ENCODE data around the gene FNDC3B. TPM values are rescaled to one million over a fixed set of nuclear protein-coding genes. Genes with fewer than 3 reads are reported as not detected.

FNDC3B gene
- total and polyA plus RNA-seq, 9 of the 15 experiments (the other 6 are each of a cell fraction or from before 2014, with no cell fraction given) = 7.0 to 35.8 (median 16.2) TPM

- whole genome bisulfite sequencing (ENCODE audit: insufficient coverage, low coverage, missing lambda C conversion rate) = 97% methylated on average over 4 of the region's 4 CpGs
- H3K4me3 ChIP-seq = no peak overlapping the region
- H3K9ac ChIP-seq (ENCODE audit: insufficient read depth in 1 of 2, low read depth in 2 of 2, low read length in 2 of 2) = no peak overlapping the region
- no peaks in the 10 kb centered on the region for H3K9me3 ChIP-seq (replicated peaks; ENCODE audit: control insufficient read depth, insufficient read depth, low read depth, low read length)
- H4K20me1 ChIP-seq (replicated peaks; ENCODE audit: control insufficient read depth, insufficient read depth, low read length) = no peaks in the 10 kb centered on the region
- H3K4me1 ChIP-seq (replicated peaks in 1 of 2; ENCODE audit: control insufficient read depth in 2 of 2, insufficient read depth in 2 of 2, low read length in 2 of 2) = peaks cover 7 to 14% of the 10 kb centered on the region in 2 experiments; a peak in 3 of 5 replicates
- FAIRE-seq (no peak), ATAC-seq (no peak), DNase-seq (ENCODE audit: extremely low read depth in 1 of 4, low spot score in 3 of 4) (no peak)
- ChIA-PET POLR2A (no interaction called here), CTCF (ENCODE audit: low intra/inter-chr PET ratio) (no interaction called here)
- no TSS peak for BruUV-seq (replicated peaks)
- H3K27me3 ChIP-seq (ENCODE audit: control insufficient read depth in 2 of 2, insufficient read depth in 2 of 2, low read length in 2 of 2) = no peaks in the 10 kb centered on the region
- no peak overlapping the region for H2AFZ ChIP-seq (ENCODE audit: low read depth, low read length)
- H3K4me2 ChIP-seq (ENCODE audit: insufficient read depth, low read length) = no peak overlapping the region
- H3K36me3 ChIP-seq (ENCODE audit: control insufficient read depth, insufficient read depth, low read length) = peaks cover 3% of the 10 kb centered on the region; the same call in 1 of the 3 replicates
- TF ChIP-seq ZNF764 (CRISPR knock-in tag; IDR thresholded peaks at IDR 0.05; ENCODE audit: low read depth) = no peak
- H3K27ac ChIP-seq (ENCODE audit: extremely low read depth, low read depth, low read length) = no peak overlapping the region
- in situ Hi-C loops (cut with MboI) = no loop called here
- intact Hi-C loops (cut with micrococcal nuclease) = no loop called here
- H3K79me2 ChIP-seq (ENCODE audit: control insufficient read depth, insufficient read depth, low read length) = peaks cover 74% of the 10 kb centered on the region
- H3K9me1 ChIP-seq (ENCODE audit: control insufficient read depth, insufficient read depth, low read length) = no peaks in the 10 kb centered on the region
These were observed 121.9 kb downstream of the FNDC3B start for GRCh38 chr3:172161133-172161789.

DNA sequence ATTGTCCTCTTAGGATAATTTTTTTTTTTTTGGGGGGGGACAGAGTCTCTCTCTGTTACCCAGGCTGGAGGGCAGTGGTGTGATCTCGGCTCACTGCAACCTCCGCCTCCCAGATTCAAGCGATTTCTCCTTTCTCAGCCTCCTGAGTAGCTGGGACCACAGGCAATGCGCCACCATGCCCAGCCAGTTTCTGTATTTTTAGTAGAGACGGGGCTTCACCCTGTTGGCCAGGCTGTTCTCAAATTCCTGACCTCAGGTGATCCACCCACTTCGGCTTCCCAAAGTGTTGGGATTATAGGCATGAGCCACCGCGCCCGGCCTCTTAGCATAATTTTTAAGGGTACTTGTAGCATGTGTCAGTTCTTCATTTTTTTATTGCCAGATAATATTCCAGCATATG lies 122.6 kb downstream of the FNDC3B start:
- H3K4me2 ChIP-seq (ENCODE audit: insufficient read depth, low read length) = no peak overlapping the region
- peaks cover 70% of the 10 kb centered on the region for H3K79me2 ChIP-seq (ENCODE audit: control insufficient read depth, insufficient read depth, low read length)
- H3K27ac ChIP-seq (ENCODE audit: extremely low read depth, low read depth, low read length) = no peak overlapping the region
- intact Hi-C loops (cut with micrococcal nuclease) (no loop called here), in situ Hi-C loops (cut with MboI) (no loop called here)
- H3K36me3 ChIP-seq (ENCODE audit: control insufficient read depth, insufficient read depth, low read length) = 0 out of 3 replicates have a peak, but pooled peaks cover 3% of the 10 kb centered on the region
- no peak for FAIRE-seq
- H2AFZ ChIP-seq (ENCODE audit: low read depth, low read length) = no peak overlapping the region
- CTCF ChIA-PET (ENCODE audit: low intra/inter-chr PET ratio) = no interaction called here
- 92% methylated on average over 6 of the region's 9 CpGs for WGBS (ENCODE audit: insufficient coverage, low coverage, missing lambda C conversion rate)
- no peak overlapping the region for H3K9ac ChIP-seq (ENCODE audit: insufficient read depth in 1 of 2, low read depth in 2 of 2, low read length in 2 of 2)
- no TSS peak for BruUV-seq (replicated peaks)
- ATAC-seq = no peak
- H3K9me3 ChIP-seq (replicated peaks; ENCODE audit: control insufficient read depth, insufficient read depth, low read depth, low read length) = no peaks in the 10 kb centered on the region
- H3K27me3 ChIP-seq (ENCODE audit: control insufficient read depth in 2 of 2, insufficient read depth in 2 of 2, low read length in 2 of 2) = no peaks in the 10 kb centered on the region
- no peak for DNase-seq (ENCODE audit: extremely low read depth in 1 of 4, low spot score in 3 of 4)
- no peaks in the 10 kb centered on the region for H3K9me1 ChIP-seq (ENCODE audit: control insufficient read depth, insufficient read depth, low read length)
- H3K4me3 ChIP-seq = no peak overlapping the region
- peaks cover 7 to 14% of the 10 kb centered on the region in 2 experiments; a peak in 3 of 5 replicates for H3K4me1 ChIP-seq (replicated peaks in 1 of 2; ENCODE audit: control insufficient read depth in 2 of 2, insufficient read depth in 2 of 2, low read length in 2 of 2)
- no peaks in the 10 kb centered on the region for H4K20me1 ChIP-seq (replicated peaks; ENCODE audit: control insufficient read depth, insufficient read depth, low read length)
- POLR2A ChIA-PET = no interaction called here
- TF ChIP-seq NFIX (CRISPR knock-in tag; IDR thresholded peaks at IDR 0.05; ENCODE audit: low read depth) (no peak), MCM5 (IDR thresholded peaks at IDR 0.05; ENCODE audit: low read depth) (no peak), NR2F6 (CRISPR knock-in tag; IDR thresholded peaks at IDR 0.05) (no peak), HEY1 (CRISPR knock-in tag; IDR thresholded peaks at IDR 0.05; ENCODE audit: borderline replicate concordance) (no peak), PHB2 (IDR thresholded peaks at IDR 0.05; ENCODE audit: low read depth) (no peak), RB1 (IDR thresholded peaks at IDR 0.05; ENCODE audit: low read depth) (no peak), HDAC1 (IDR thresholded peaks at IDR 0.05) (no peak), SMARCA4 (IDR thresholded peaks at IDR 0.05) (no peak), RERE (CRISPR knock-in tag; IDR thresholded peaks at IDR 0.05; ENCODE audit: borderline replicate concordance) (no peak)
